ENCODE results near the gene SV2B.

Gene SV2B

DNA sequence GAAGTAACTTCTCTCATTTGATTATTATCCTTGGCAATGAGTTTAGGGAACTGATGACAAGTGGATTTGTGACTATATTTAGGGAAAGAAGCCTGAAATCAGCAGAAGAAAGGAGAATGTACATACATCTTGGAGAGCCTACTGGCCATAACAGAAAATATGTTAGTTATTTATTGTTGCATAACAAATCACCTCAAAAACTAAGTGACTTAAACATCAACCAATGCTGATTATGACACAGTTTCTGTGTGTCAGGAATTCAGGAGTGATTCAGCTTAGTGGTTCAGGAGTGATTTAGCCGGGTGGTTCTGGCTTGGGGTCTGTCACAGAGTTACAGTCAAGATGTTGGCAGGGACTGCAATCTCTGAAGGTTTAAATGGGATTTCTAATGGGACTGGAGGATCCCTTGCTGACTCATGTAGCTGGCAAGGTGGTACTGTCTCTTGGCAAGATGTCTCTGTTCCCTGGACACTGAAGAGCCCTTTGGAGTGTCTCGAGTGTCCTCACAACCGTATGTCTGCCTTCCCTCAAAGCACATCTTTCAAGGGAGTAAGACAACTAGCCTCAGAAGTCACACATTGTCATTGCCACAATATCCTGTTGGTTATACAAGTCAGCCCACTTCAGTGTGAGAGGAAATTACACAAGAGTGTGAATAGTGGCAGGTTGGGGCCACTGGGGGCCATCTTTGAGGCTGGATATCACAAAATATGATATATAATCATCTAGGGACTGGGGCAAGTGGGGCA is 248.9 kb downstream of the SV2B start:
- in situ Hi-C loops (cut with MboI; ENCODE audit: low sequenced_read_pairs), result no loop called here
